SK-N-SH (cell line): ENCODE measurements around the gene NBEAL1. TPM values are rescaled to one million over a fixed set of nuclear protein-coding genes. Genes with fewer than 3 reads are reported as not detected.

Experiments used
- CTCF ChIA-PET: fragments of 300-600, 350-600 bp; formaldehyde crosslinking; extraction: SDS; loops from one replicate; lab custom pipeline; 2021; lab: Yijun Ruan, JAX
- POLR2A ChIA-PET: fragments of 350-600 bp; sonication (Branson Sonifier 250); formaldehyde crosslinking; extraction: SDS; loops from one replicate; lab custom pipeline; 2020; ENCODE audit warnings: antibody characterized with exemption, inconsistent platforms; lab: Yijun Ruan, JAX
- DNase-seq: peaks from one replicate; pipeline ENCODE4 v3.0.0; 2012
- H2AFZ ChIP-seq: fragments of 200-600 bp; sonication (generic); 2 replicates; pipeline ENCODE4 v1.8.1; 2016; ENCODE audit warnings: antibody characterized with exemption, mild to moderate bottlenecking, low read depth
- H3F3A ChIP-seq: fragments of 200-600 bp; sonication (generic); replicated peaks from 2 replicates; pipeline ENCODE3; 2016; ENCODE audit warnings: antibody characterized with exemption, mild to moderate bottlenecking; ENCODE audit not compliant: insufficient read depth
- H3K27ac ChIP-seq, 2 experiments: fragments of 200-500 bp in 1 of 2; fragments of 200-600 bp in 1 of 2; sonication (Bioruptor generic) in 1 of 2; sonication (generic), shearing (Covaris generic) in 1 of 2; 2 replicates each; pipeline versions ENCODE4 v1.5.1 to v1.6.1; 2014 to 2016; ENCODE audit warnings: low read depth in 2 of 2, inconsistent platforms in 1 of 2, low read length in 1 of 2, mild to moderate bottlenecking in 1 of 2, mixed read lengths in 1 of 2
- H3K27me3 ChIP-seq: fragments of 200-600 bp; sonication (generic), shearing (Covaris generic); 2 replicates; pipeline ENCODE4 v1.6.1; 2016; ENCODE audit warnings: mixed run types; ENCODE audit not compliant: insufficient read depth
- H3K36me3 ChIP-seq, 2 experiments: fragments of 200-500 bp in 1 of 2; fragments of 200-600 bp in 1 of 2; sonication (Bioruptor generic) in 1 of 2; sonication (generic) in 1 of 2; replicated peaks in 1 of 2; 2 replicates each; pipeline versions ENCODE3 to v1.5.1; 2014 to 2016; ENCODE audit warnings: low read length in 1 of 2, mild to moderate bottlenecking in 1 of 2; ENCODE audit not compliant: insufficient read depth in 2 of 2, control insufficient read depth in 1 of 2
- H3K4me1 ChIP-seq, 2 experiments: fragments of 200-500 bp in 1 of 2; fragments of 200-600 bp in 1 of 2; sonication (Bioruptor generic) in 1 of 2; sonication (generic), shearing (Covaris generic) in 1 of 2; 2 replicates each; pipeline versions ENCODE4 v1.5.1 to v1.6.1; 2014 to 2016; ENCODE audit warnings: low read depth in 1 of 2, low read length in 1 of 2, mixed run types in 1 of 2; ENCODE audit not compliant: insufficient read depth in 2 of 2, control insufficient read depth in 1 of 2
- H3K4me2 ChIP-seq: fragments of 200-600 bp; sonication (generic), shearing (Covaris generic); 2 replicates; pipeline ENCODE4 v1.6.1; 2017; ENCODE audit warnings: mixed run types
- H3K4me3 ChIP-seq, 2 experiments: fragments of 200-500 bp in 1 of 2; fragments of 200-600 bp in 1 of 2; sonication (Bioruptor generic) in 1 of 2; sonication (generic), shearing (Covaris generic) in 1 of 2; 2 replicates each; pipeline versions ENCODE4 v1.5.1 to v1.8.1; 2014 to 2016; ENCODE audit warnings: low read depth in 2 of 2, inconsistent platforms in 1 of 2, low read length in 1 of 2, mild to moderate bottlenecking in 1 of 2, mixed read lengths in 1 of 2, moderate library complexity in 1 of 2
- H3K79me2 ChIP-seq: fragments of 200-600 bp; sonication (generic); 2 replicates; pipeline ENCODE4 v1.8.1; 2017; ENCODE audit warnings: mild to moderate bottlenecking; ENCODE audit not compliant: insufficient read depth
- H3K9ac ChIP-seq: fragments of 200-600 bp; sonication (generic); 2 replicates; pipeline ENCODE4 v1.6.1; 2017; ENCODE audit warnings: mixed run types
- H3K9me2 ChIP-seq: fragments of 200-600 bp; sonication (generic); 2 replicates; pipeline ENCODE4 v1.6.1; 2017; ENCODE audit warnings: mixed run types
- H3K9me3 ChIP-seq: fragments of 200-600 bp; sonication (generic); 2 replicates; pipeline ENCODE4 v1.6.1; 2017; ENCODE audit warnings: mixed run types, mild to moderate bottlenecking, moderate library complexity
- H4K20me1 ChIP-seq: fragments of 200-600 bp; sonication (generic); 2 replicates; pipeline ENCODE4 v1.6.1; 2017; ENCODE audit warnings: mild to moderate bottlenecking, mixed run types; ENCODE audit not compliant: insufficient read depth
- CHD2 ChIP-seq: fragments of 150-350 bp; IDR thresholded peaks from 2 replicates; pipeline ENCODE4 v1.6.1; 2018; ENCODE audit warnings: low read length; ENCODE audit not compliant: partially characterized antibody
- EZH2phosphoT487 ChIP-seq: fragments of 200-600 bp; sonication (generic); IDR thresholded peaks from 2 replicates; pipeline ENCODE4 v1.6.1; 2017; ENCODE audit warnings: low read depth, mixed run types, mild to moderate bottlenecking, antibody characterized with exemption, moderate library complexity, borderline replicate concordance
- FOSL2 ChIP-seq: IDR thresholded peaks from 2 replicates; pipeline ENCODE4 v1.4.0; 2012; ENCODE audit warnings: low read depth, mild to moderate bottlenecking, moderate library complexity, borderline replicate concordance
- GABPA ChIP-seq: IDR thresholded peaks from 2 replicates; pipeline ENCODE4 v1.4.0; 2012; ENCODE audit warnings: low read depth, mild to moderate bottlenecking
- IRF3 ChIP-seq: fragments of 150-350 bp; IDR thresholded peaks from 2 replicates; pipeline ENCODE4 v1.6.1; 2016; ENCODE audit warnings: mild to moderate bottlenecking, low read depth, low read length
- MAX ChIP-seq: IDR thresholded peaks from 2 replicates; pipeline ENCODE4 v1.4.0; 2012; ENCODE audit warnings: low read depth
- MXI1 ChIP-seq: IDR thresholded peaks from 2 replicates; pipeline ENCODE4 v1.6.1; 2012; ENCODE audit warnings: mild to moderate bottlenecking, low read depth, low read length, improper control_type of control experiment
- NFIC ChIP-seq: IDR thresholded peaks from 2 replicates; pipeline ENCODE4 v1.4.0; 2012; ENCODE audit warnings: borderline replicate concordance
- NRF1 ChIP-seq: IDR thresholded peaks from 2 replicates; pipeline ENCODE4 v1.6.1; 2012; ENCODE audit warnings: low read depth, mild to moderate bottlenecking, low read length
- PBX3 ChIP-seq: IDR thresholded peaks from 2 replicates; pipeline ENCODE4; 2012
- RAD21 ChIP-seq: IDR thresholded peaks from 2 replicates; pipeline ENCODE4 v1.6.1; 2012; ENCODE audit warnings: mild to moderate bottlenecking, low read length
- RCOR1 ChIP-seq: fragments of 150-350 bp; IDR thresholded peaks from 2 replicates; pipeline ENCODE4 v1.6.1; 2017; ENCODE audit warnings: antibody characterized with exemption, low read length
- REST ChIP-seq: IDR thresholded peaks from 2 replicates; pipeline ENCODE4 v1.6.1; 2012; ENCODE audit warnings: mild to moderate bottlenecking, low read depth, low read length, moderate library complexity
- RXRA ChIP-seq: IDR thresholded peaks from 2 replicates; pipeline ENCODE4 v1.4.0; 2012; ENCODE audit warnings: low read depth, mild to moderate bottlenecking, borderline replicate concordance
- TCF12 ChIP-seq: IDR thresholded peaks from 2 replicates; pipeline ENCODE4 v1.4.0; 2012
- TEAD4 ChIP-seq: IDR thresholded peaks from 2 replicates; pipeline ENCODE4 v1.4.0; 2012; ENCODE audit warnings: mild to moderate bottlenecking, borderline replicate concordance; ENCODE audit not compliant: insufficient read depth
- USF1 ChIP-seq: IDR thresholded peaks from 2 replicates; pipeline ENCODE4 v1.4.0; 2012; ENCODE audit warnings: low read depth, borderline replicate concordance
- WGBS: methylation state at CpG from one replicate; pipeline ENCODE4 v1.1.6; 2017; ENCODE audit warnings: low lambda C conversion rate; 5-methylcytosine and 5-hydroxymethylcytosine counted together
- polyA plus RNA-seq, 3 experiments: library from polyadenylated mRNA; depleted of rRNA; stranded (reverse); fragments of >200 nt; gene quantifications; 2 replicates each; pipeline ENCODE4 v1.2.3, GENCODE V29; 2012

Gene NBEAL1
- polyA plus RNA-seq, 1 of the 3 experiments (the other 2 are of a cell fraction), result 3.3 TPM

- H3K9me2 ChIP-seq, result no peaks in the 10 kb centered on the region
- WGBS, result 100% methylated on average over 2 of the region's 2 CpGs
- no peaks in the 10 kb centered on the region for H3K27me3 ChIP-seq
- H3K27ac ChIP-seq, result no peak overlapping the region
- no peak overlapping the region for H3K9ac ChIP-seq
- peaks cover 26% of the 10 kb centered on the region; the same call in 1 of the 2 replicates for H3K79me2 ChIP-seq
- ChIA-PET CTCF (no interaction called here), POLR2A (no interaction called here)
- no peaks in the 10 kb centered on the region; a peak in 1 of 4 replicates for H3K4me1 ChIP-seq
- peaks cover 4 to 22% of the 10 kb centered on the region in 2 experiments for H3K36me3 ChIP-seq
- no peak for DNase-seq
- no peaks in the 10 kb centered on the region for H4K20me1 ChIP-seq
- no peak for TF ChIP-seq FOSL2
- TF ChIP-seq RXRA, result no peak
- no peak for TF ChIP-seq NFIC
- TF ChIP-seq GABPA, result no peak
- no peak for TF ChIP-seq RCOR1
- H3K9me3 ChIP-seq, result no peaks in the 10 kb centered on the region
- H3K4me2 ChIP-seq, result no peak overlapping the region
- no peak overlapping the region for H2AFZ ChIP-seq
- H3K4me3 ChIP-seq, result no peak overlapping the region
- H3F3A ChIP-seq, result peaks cover 5% of the 10 kb centered on the region
Observed at GRCh38 chr2:203040966-203041521, 26.4 kb downstream of the NBEAL1 start.

GRCh38 chr2:203042178-203042577 lies 27.5 kb downstream of the NBEAL1 start:
- Histone ChIP-seq H3K4me1 (no peaks in the 10 kb centered on the region), H4K20me1 (no peaks in the 10 kb centered on the region), H3K79me2 (peaks cover 23% of the 10 kb centered on the region; the same call in 1 of the 2 replicates), H2AFZ (no peak overlapping the region), H3K9me2 (no peaks in the 10 kb centered on the region), H3K4me2 (no peak overlapping the region), H3K36me3 (peaks cover 4 to 29% of the 10 kb centered on the region in 2 experiments), H3F3A (peaks cover 5% of the 10 kb centered on the region), H3K9me3 (no peaks in the 10 kb centered on the region), H3K27me3 (no peaks in the 10 kb centered on the region), H3K4me3 (no peak overlapping the region)
- WGBS, result 89% methylated on average over 4 of the region's 4 CpGs
- POLR2A ChIA-PET, result no interaction called here
- CTCF ChIA-PET, result no interaction called here
- TF ChIP-seq TCF12 (no peak), RAD21 (no peak), EZH2phosphoT487 (no peak), NRF1 (no peak), CHD2 (no peak)
- TF ChIP-seq, all 33 proteins: peak for 0
- H3K9ac ChIP-seq, result no peak overlapping the region
- H3K27ac ChIP-seq, result no peak overlapping the region
- DNase-seq, result no peak

GRCh38 chr2:203043226-203043625 lies 28.6 kb downstream of the NBEAL1 start:
- peaks cover 5% of the 10 kb centered on the region for H3F3A ChIP-seq
- no peaks in the 10 kb centered on the region for H3K9me3 ChIP-seq
- H3K4me1 ChIP-seq, result no peaks in the 10 kb centered on the region
- ChIA-PET CTCF (no interaction called here), POLR2A (no interaction called here)
- H3K27ac ChIP-seq, result no peak overlapping the region
- H2AFZ ChIP-seq, result no peak overlapping the region
- 96% methylated on average over 2 of the region's 2 CpGs for WGBS
- no peak overlapping the region for H3K9ac ChIP-seq
- H4K20me1 ChIP-seq, result no peaks in the 10 kb centered on the region
- no peak overlapping the region for H3K4me2 ChIP-seq
- no peaks in the 10 kb centered on the region for H3K27me3 ChIP-seq
- H3K4me3 ChIP-seq, result no peak overlapping the region
- peaks cover 4 to 29% of the 10 kb centered on the region in 2 experiments for H3K36me3 ChIP-seq
- H3K79me2 ChIP-seq, result peaks cover 19% of the 10 kb centered on the region; the same call in 1 of the 2 replicates
- no peaks in the 10 kb centered on the region for H3K9me2 ChIP-seq
- DNase-seq, result no peak
- TF ChIP-seq PBX3, result no peak
- no peak for TF ChIP-seq MXI1
- no peak for TF ChIP-seq IRF3
- no peak for TF ChIP-seq MAX
- no peak for TF ChIP-seq USF1
- TF ChIP-seq TEAD4, result no peak
- no peak for TF ChIP-seq REST
